ENCODE measurements around the gene DCDC2B. TPM values are rescaled to one million over a fixed set of nuclear protein-coding genes. Genes with fewer than 3 reads are reported as not detected.

DCDC2B gene
- total and polyA plus RNA-seq, 9 of the 15 experiments (the other 6 are each of a cell fraction or from before 2014, with no cell fraction given) = not detected

- TF ChIP-seq PML (IDR thresholded peaks at IDR 0.05; ENCODE audit: low read length) (peak; percentile 41), SRSF7 (optimal IDR thresholded peaks at IDR 0.05; ENCODE audit: low read depth, low read length) (no peak), RAD51 (IDR thresholded peaks at IDR 0.05; ENCODE audit: borderline replicate concordance, low read depth) (no peak), ZBED1 (IDR thresholded peaks at IDR 0.05) (no peak), SP1 (CRISPR knock-in tag; IDR thresholded peaks at IDR 0.05) (peak; percentile 88), ZNF133 (CRISPR knock-in tag; IDR thresholded peaks at IDR 0.05) (no peak)
- TF ChIP-seq, protein P1, sequence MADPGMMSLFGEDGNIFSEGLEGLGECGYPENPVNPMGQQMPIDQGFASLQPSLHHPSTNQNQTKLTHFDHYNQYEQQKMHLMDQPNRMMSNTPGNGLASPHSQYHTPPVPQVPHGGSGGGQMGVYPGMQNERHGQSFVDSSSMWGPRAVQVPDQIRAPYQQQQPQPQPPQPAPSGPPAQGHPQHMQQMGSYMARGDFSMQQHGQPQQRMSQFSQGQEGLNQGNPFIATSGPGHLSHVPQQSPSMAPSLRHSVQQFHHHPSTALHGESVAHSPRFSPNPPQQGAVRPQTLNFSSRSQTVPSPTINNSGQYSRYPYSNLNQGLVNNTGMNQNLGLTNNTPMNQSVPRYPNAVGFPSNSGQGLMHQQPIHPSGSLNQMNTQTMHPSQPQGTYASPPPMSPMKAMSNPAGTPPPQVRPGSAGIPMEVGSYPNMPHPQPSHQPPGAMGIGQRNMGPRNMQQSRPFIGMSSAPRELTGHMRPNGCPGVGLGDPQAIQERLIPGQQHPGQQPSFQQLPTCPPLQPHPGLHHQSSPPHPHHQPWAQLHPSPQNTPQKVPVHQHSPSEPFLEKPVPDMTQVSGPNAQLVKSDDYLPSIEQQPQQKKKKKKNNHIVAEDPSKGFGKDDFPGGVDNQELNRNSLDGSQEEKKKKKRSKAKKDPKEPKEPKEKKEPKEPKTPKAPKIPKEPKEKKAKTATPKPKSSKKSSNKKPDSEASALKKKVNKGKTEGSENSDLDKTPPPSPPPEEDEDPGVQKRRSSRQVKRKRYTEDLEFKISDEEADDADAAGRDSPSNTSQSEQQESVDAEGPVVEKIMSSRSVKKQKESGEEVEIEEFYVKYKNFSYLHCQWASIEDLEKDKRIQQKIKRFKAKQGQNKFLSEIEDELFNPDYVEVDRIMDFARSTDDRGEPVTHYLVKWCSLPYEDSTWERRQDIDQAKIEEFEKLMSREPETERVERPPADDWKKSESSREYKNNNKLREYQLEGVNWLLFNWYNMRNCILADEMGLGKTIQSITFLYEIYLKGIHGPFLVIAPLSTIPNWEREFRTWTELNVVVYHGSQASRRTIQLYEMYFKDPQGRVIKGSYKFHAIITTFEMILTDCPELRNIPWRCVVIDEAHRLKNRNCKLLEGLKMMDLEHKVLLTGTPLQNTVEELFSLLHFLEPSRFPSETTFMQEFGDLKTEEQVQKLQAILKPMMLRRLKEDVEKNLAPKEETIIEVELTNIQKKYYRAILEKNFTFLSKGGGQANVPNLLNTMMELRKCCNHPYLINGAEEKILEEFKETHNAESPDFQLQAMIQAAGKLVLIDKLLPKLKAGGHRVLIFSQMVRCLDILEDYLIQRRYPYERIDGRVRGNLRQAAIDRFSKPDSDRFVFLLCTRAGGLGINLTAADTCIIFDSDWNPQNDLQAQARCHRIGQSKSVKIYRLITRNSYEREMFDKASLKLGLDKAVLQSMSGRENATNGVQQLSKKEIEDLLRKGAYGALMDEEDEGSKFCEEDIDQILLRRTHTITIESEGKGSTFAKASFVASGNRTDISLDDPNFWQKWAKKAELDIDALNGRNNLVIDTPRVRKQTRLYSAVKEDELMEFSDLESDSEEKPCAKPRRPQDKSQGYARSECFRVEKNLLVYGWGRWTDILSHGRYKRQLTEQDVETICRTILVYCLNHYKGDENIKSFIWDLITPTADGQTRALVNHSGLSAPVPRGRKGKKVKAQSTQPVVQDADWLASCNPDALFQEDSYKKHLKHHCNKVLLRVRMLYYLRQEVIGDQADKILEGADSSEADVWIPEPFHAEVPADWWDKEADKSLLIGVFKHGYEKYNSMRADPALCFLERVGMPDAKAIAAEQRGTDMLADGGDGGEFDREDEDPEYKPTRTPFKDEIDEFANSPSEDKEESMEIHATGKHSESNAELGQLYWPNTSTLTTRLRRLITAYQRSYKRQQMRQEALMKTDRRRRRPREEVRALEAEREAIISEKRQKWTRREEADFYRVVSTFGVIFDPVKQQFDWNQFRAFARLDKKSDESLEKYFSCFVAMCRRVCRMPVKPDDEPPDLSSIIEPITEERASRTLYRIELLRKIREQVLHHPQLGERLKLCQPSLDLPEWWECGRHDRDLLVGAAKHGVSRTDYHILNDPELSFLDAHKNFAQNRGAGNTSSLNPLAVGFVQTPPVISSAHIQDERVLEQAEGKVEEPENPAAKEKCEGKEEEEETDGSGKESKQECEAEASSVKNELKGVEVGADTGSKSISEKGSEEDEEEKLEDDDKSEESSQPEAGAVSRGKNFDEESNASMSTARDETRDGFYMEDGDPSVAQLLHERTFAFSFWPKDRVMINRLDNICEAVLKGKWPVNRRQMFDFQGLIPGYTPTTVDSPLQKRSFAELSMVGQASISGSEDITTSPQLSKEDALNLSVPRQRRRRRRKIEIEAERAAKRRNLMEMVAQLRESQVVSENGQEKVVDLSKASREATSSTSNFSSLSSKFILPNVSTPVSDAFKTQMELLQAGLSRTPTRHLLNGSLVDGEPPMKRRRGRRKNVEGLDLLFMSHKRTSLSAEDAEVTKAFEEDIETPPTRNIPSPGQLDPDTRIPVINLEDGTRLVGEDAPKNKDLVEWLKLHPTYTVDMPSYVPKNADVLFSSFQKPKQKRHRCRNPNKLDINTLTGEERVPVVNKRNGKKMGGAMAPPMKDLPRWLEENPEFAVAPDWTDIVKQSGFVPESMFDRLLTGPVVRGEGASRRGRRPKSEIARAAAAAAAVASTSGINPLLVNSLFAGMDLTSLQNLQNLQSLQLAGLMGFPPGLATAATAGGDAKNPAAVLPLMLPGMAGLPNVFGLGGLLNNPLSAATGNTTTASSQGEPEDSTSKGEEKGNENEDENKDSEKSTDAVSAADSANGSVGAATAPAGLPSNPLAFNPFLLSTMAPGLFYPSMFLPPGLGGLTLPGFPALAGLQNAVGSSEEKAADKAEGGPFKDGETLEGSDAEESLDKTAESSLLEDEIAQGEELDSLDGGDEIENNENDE (IDR thresholded peaks at IDR 0.05; ENCODE audit: low read depth, low read length) = no peak
- TF ChIP-seq, protein P2, sequence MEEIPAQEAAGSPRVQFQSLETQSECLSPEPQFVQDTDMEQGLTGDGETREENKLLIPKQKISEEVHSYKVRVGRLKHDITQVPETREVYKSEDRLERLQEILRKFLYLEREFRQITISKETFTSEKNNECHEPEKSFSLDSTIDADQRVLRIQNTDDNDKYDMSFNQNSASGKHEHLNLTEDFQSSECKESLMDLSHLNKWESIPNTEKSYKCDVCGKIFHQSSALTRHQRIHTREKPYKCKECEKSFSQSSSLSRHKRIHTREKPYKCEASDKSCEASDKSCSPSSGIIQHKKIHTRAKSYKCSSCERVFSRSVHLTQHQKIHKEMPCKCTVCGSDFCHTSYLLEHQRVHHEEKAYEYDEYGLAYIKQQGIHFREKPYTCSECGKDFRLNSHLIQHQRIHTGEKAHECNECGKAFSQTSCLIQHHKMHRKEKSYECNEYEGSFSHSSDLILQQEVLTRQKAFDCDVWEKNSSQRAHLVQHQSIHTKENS (CRISPR knock-in tag; IDR thresholded peaks at IDR 0.05) = no peak
- TF ChIP-seq, protein P3, sequence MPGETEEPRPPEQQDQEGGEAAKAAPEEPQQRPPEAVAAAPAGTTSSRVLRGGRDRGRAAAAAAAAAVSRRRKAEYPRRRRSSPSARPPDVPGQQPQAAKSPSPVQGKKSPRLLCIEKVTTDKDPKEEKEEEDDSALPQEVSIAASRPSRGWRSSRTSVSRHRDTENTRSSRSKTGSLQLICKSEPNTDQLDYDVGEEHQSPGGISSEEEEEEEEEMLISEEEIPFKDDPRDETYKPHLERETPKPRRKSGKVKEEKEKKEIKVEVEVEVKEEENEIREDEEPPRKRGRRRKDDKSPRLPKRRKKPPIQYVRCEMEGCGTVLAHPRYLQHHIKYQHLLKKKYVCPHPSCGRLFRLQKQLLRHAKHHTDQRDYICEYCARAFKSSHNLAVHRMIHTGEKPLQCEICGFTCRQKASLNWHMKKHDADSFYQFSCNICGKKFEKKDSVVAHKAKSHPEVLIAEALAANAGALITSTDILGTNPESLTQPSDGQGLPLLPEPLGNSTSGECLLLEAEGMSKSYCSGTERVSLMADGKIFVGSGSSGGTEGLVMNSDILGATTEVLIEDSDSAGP (CRISPR knock-in tag; IDR thresholded peaks at IDR 0.05) = peak; percentile 47; the same call in 1 of the 2 replicates
Measured at GRCh38 chr1:32179443-32180185, 29.3 kb upstream of the DCDC2B start, which contains the start of gene TXLNA (continued).

All from K562 (cell line).